Right ventricle myocardium inferior (tissue), 1 donor: ENCODE measurements around the gene ASCC3. TPM values are rescaled to one million over a fixed set of nuclear protein-coding genes. Genes with fewer than 3 reads are reported as not detected.

ENCODE experiments used
- ATAC-seq: fragments of 200-7000 bp; cut with Tn5 transposase; one replicate; pipeline ENCODE4 v1.9.1; 2020; ENCODE audit warnings: mild to moderate bottlenecking, moderate library complexity
- DNase-seq: peaks from one replicate; pipeline ENCODE4 v3.0.0; 2021; ENCODE audit errors: missing footprints
- intact Hi-C: fragments of 100-400 bp; cut with DNase I; formaldehyde crosslinking; loops from one replicate; pipeline ENCODE4 v1.11.0; 2022
- total RNA-seq: library from RNA; stranded (reverse); fragmentation: NEBNext Ultra II Directional; extraction: Animal tissue kit (Norgen Biotek cat#: 25700); gene quantifications from one replicate; pipeline ENCODE4 v1.2.1, GENCODE V29; 2021
- donor health status: DM: no; HTN: yes; CAD: no; lungs with severe emphysema.

Gene ASCC3
- total RNA-seq, 1 donor from 2014 or later, result 14.5 TPM

GRCh38 chr6:100487638-100488037, 393.5 kb downstream of the ASCC3 start:
- intact Hi-C loops, result no loop called here
- DNase-seq (no peak), ATAC-seq (no peak)

DNA sequence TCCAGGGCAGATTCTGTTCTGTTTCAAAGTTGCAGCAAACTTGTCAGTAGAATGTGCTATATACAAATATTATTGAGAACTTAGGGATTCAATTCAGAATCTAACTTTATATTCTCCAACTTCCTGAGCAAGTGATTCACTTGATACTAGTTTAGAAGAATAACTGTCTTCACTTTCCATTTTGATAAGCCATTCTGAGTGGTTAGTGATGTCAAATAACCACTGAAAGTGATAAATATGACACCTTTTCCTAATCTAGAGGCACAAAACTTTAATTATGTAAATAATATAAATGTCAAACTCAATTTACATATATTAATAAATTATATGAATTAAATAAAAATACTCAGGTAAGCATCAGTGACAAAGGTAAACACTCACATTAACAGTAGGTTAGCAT, 395.9 kb downstream of the ASCC3 start:
- intact Hi-C loops, result no loop called here
- DNase-seq (no peak), ATAC-seq (no peak)

DNA sequence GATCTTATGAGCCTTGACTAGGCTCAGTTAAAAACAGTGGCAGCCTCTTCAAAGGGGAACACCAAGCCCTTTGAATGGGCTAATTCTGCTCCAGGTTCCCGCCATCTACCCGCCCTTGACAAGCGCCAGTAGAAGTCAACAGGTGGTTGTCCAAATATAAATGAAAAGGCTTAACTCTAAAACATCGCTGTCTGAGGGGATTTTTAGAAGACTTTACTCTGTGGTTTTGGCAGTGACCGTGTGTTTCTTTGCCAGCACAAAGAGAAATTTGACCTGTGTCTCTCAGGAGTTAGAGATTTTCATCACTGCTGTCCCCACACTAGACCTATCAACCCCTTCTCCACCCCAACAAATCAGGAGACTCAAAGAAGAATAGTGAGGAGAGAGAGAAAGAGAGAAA, 396.7 kb downstream of the ASCC3 start:
- ATAC-seq (no peak), DNase-seq (no peak)
- intact Hi-C loops, result no loop called here

GRCh38 chr6:100482698-100483097, 398.4 kb downstream of the ASCC3 start:
- no peak for ATAC-seq
- intact Hi-C loops, result no loop called here
- DNase-seq, result no peak

- intact Hi-C loops, result loop anchor here (1.0 kb wide), 1 partner anchor 363 kb away; no protein-coding TSS in a partner anchor
- ATAC-seq, result no peak
- no peak for DNase-seq
These were observed 401.7 kb downstream of the ASCC3 start for GRCh38 chr6:100479179-100480035.

DNA sequence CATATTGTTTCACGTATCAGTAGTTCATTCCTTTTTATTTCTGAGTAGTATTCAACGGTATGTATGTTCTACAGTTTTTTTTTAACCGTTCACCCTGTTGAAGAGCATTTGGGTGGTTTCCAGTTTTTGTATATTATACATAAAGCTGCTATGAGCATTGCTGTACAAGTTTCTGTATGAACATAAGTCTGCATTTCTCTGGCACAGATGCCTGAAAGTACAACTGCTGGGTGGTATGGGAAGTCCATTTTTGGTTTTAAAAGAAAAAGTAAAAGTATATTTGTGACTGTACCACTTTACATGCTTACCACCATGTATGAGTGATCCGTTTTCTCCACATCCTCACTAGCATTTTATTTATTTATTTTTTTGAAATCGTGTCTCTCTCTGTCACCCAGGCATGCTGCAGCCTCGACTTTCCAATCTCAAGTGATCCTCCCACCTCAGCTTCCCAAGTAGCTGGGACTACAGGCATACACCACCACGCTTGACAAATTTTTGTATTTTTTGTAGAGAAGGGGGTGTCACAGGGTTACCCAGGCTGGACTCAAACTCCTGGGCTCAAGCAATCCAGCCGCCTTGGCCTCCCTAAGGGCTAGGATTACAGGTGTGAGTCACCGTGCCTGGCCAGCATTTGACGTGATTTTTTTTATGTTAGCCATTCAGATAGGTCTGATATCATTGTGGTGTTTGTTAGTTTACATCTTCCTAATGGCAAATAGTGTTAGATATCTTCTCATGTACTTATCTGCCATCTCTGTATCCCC, 405.4 kb downstream of the ASCC3 start:
- intact Hi-C loops, result no loop called here
- DNase-seq (no peak), ATAC-seq (no peak)

DNA sequence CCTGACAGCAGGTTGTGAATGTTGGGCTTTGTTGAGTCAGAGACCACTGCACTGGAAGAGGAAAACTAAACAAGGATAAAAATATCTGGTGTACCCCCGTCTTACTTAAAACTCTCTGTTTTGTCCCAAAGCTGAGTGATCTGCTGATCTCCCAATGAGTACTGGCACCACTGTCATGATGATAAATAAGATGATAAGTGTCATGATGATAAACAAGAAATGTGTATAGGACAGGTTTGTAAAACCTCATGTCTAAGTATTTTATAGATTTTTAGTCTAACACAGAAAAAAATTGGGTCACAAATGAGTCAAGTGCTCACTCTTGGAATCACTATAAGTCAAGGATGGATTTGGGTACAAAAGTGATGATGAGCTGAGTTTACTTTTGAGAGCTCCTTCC, 407.9 kb downstream of the ASCC3 start:
- ATAC-seq, result no peak
- no peak for DNase-seq
- intact Hi-C loops, result no loop called here

GRCh38 chr6:100472674-100473073, 408.5 kb downstream of the ASCC3 start:
- intact Hi-C loops, result no loop called here
- DNase-seq (no peak), ATAC-seq (no peak)

GRCh38 chr6:100470422-100471120, 410.6 kb downstream of the ASCC3 start:
- intact Hi-C loops, result no loop called here
- DNase-seq (no peak), ATAC-seq (no peak)

DNA sequence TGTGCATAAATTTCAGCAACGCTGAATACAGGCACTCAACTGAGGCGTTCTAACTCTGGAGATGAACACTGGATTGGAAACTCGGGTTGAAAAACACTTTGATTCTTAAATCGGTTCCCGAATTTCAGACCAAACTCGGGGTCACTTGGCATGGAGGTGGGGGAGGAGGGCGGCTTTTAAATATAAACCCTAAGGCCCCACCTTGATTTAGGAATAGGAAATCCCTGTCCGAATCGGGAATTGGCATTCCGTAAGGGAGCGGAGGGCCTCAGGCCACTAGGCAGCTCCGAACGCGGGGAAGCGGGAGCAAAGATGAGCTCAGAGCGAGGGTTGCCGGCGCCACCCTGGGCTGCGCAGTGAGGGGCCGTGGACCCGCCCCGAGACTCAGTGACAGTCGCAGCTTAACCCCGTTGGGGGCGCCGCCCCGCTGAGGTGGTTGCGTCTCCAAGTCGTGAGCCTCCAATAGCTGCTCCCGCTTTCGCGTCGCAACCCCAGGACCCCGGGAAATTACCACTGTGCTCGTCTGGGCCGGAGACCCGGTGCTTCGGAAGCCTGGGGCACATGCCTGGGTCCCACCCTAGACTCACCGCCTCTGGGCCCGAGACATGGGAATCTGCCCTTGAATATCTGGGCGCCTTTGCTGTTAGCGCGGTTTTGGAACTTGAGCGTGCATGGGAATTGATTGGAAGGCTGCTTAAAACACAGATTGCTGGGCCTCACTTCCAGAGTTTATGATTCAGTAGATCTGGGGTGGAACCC, 411.8 kb downstream of the ASCC3 start:
- DNase-seq (no peak), ATAC-seq (no peak)
- intact Hi-C loops, result no loop called here

DNA sequence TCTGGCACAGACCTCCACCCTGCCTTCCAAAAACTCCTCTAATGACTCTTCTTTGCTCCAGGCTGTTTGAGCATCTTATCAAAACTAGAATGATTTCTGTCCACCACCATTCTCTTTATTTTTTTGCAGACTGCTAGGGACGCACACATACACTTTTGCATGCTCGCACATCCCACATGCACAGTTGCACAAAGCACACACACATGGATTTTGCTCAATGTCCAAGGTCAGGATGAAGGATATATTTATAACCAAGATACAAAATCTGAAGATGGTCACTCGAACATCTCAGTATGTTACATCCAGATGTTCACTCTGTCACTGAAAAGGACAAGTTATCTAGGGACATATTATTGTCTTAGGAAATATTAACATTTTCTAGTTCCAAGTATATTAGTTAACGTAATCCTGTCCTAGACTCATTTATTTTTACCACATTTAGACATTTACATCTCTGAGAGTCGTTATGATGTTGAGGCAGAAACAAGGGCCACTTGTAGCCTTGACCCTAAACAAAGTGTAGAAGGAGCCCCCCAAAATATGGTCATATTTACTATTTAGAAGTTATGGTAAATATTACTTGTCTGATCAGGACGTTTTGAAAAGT, 413.0 kb downstream of the ASCC3 start:
- DNase-seq (no peak), ATAC-seq (no peak)
- intact Hi-C loops, result no loop called here

- DNase-seq (no peak), ATAC-seq (no peak)
- intact Hi-C loops, result no loop called here
These were observed 413.8 kb downstream of the ASCC3 start for GRCh38 chr6:100467129-100468015.

DNA sequence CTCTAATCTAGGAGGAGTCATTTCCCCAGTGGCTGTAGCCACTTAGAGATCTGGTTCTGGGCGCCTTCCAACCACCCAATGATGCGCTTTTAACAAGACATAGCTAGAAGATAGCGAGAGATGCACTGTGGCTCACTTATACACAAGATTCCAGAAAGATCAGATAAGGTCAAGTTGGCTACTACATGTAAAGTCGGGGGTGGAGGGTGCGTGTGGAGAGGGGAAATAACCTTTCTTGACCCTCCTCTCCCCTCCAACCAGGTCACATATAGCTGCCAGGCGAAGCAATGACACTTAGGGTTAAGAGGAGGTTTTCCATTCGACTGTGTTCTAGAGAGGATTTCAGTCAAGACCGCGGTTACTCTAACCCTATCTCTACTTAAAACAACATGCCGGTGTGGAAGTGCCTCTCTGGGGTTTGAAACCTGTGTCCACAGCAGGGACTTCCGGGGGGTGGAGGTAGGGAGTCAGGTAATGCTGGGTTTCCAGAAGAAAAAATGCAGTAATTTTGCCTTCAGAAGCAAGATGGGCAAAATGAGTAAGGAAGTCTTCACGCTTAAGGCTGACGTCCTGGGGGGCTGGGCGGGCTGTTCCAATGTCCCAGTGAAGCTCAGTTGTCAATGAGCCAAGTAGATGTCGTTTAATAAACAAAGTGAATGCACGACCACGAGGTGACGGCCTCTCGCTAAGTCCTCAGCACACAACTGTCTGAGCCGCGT, 414.6 kb downstream of the ASCC3 start:
- ATAC-seq (no peak), DNase-seq (no peak)
- intact Hi-C loops, result no loop called here

DNA sequence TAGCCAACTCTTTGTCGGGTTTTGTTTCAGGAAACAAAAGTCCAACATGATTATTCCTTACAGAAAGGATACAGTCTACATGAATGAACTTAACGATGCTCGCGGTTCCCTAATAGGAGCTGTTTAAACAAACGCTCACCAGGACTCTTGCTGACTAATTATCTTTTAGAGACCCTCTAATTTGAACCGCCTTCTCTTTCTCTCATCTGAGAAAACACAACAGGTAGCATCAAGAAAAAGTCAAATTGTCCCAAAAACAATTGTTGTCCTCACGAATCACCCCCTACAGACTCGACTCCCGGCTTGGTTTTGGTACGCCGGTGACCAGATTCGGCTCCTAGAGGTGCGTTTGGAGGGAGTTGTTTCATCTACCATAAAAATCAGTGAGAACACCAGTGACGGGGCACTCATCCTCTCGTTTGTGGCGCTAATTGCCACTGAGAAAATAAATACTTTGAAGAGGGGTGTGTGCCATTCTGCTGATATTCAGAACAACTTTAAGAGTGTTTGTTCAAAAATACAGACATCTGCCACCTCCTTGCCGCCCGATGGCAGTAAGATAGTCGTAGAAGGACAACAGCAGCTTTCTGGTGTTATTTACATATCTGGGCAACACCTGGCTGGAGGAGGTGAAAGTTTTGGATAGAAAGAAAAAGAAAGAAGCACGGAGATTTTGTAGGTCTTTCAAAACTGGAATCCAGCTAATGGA, 415.3 kb downstream of the ASCC3 start:
- no peak for DNase-seq
- intact Hi-C loops, result no loop called here
- ATAC-seq, result no peak

DNA sequence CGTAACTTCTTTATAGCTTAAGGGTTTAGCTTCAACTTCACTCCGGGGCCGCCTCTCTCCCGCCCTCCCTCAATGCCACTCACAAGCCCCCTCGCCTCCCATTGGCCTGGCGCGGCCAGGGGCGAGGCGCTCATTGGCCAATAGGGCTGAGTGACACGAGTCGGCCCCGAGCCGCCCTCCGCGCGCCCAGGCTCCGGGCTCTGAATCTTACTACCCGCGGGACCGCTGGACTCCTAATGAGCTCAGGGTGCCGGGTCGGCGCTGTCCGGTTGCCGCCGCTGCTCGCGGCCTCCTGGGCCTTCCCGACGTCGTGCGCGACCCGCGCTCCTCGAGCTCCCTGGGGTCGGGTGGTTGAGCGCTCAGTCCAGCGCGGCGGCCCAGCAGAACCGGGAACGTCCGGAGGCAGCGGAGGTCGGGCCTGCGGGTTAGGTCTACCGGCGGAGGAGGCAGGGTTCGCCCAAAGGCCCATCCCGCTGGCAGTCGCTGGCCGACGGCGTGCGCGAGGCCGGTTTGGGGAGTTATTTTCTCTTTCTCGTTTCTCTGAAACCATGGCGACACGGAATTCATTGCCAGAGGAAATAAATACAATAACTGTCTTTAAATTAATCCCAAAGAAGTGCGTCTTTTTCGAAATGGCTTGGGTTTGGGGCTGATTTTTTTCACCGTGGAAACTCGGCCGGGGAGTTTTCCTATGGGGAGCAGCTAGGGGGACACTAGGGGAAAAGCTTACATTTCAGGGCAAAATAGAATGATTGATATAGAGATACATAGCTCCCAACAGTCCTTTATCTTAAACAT, 416.0 kb downstream of the ASCC3 start, which contains the start of gene SIM1:
SIM1 (minus strand) TSS at position 19 of the 798 bp plus-strand sequence. CDS start 1,453 bp downstream, outside the sequence.
- peak; percentile 54 for ATAC-seq
- DNase-seq, result no peak
- intact Hi-C loops, result no loop called here
